MV-4-11 (cell line): Measurements from ENCODE around the gene GRK1.

Source experiments
- DNase-seq: peaks from one replicate; lab custom pipeline; 2025; lab: John Stamatoyannopoulos, UW

GRK1 gene

GRCh38 chr13:113758651-113759524 is 91.9 kb downstream of the GRK1 start, which contains the start of gene TMEM255B:
TSS of gene TMEM255B (plus strand) at chr13:113759226. CDS start at chr13:113759270, 44 bp downstream.
- peak; percentile 95 for DNase-seq

- no peak for DNase-seq
Observed at GRCh38 chr13:113759525-113760137, 92.6 kb downstream of the GRK1 start.

- no peak for DNase-seq
Observed at GRCh38 chr13:113761136-113761535, 94.1 kb downstream of the GRK1 start.

GRCh38 chr13:113762075-113762474 is 95.1 kb downstream of the GRK1 start:
- DNase-seq: no peak

- no peak for DNase-seq
Observed at GRCh38 chr13:113762538-113762937, 95.5 kb downstream of the GRK1 start.

GRCh38 chr13:113763254-113763653 is 96.2 kb downstream of the GRK1 start:
- DNase-seq: no peak

- DNase-seq: no peak
Observed at GRCh38 chr13:113763961-113764792, 97.2 kb downstream of the GRK1 start.

GRCh38 chr13:113764793-113765563 is 98.0 kb downstream of the GRK1 start:
- DNase-seq: no peak

GRCh38 chr13:113765564-113765910 is 98.5 kb downstream of the GRK1 start:
- no peak for DNase-seq

- no peak for DNase-seq
Observed at GRCh38 chr13:113766035-113766800, 99.2 kb downstream of the GRK1 start.

GRCh38 chr13:113767366-113767765 is 100.3 kb downstream of the GRK1 start:
- DNase-seq: no peak

GRCh38 chr13:113768018-113768905 is 101.2 kb downstream of the GRK1 start:
- DNase-seq: no peak

- DNase-seq: no peak
Observed at GRCh38 chr13:113769106-113769505, 102.1 kb downstream of the GRK1 start.

- DNase-seq: no peak
Observed at GRCh38 chr13:113769881-113770280, 102.9 kb downstream of the GRK1 start.

GRCh38 chr13:113770441-113770840 is 103.4 kb downstream of the GRK1 start:
- no peak for DNase-seq

- no peak for DNase-seq
Observed at GRCh38 chr13:113770937-113771336, 103.9 kb downstream of the GRK1 start.

GRCh38 chr13:113771709-113772331 is 104.8 kb downstream of the GRK1 start:
- DNase-seq: peak; percentile 6

GRCh38 chr13:113774177-113775107 is 107.4 kb downstream of the GRK1 start:
- DNase-seq: no peak
